ENCODE results near the gene GAS2L1. TPM values are rescaled to one million over a fixed set of nuclear protein-coding genes. Genes with fewer than 3 reads are reported as not detected.
"Not testable (repeated sequence)": the region's sequence is repeated elsewhere in the genome, so short reads cannot be mapped to it uniquely, and the experiment has no call there.

GAS2L1 gene
- total and polyA plus RNA-seq, 4 donors = 11.4 to 22.3 (median 21.2) TPM

GRCh38 chr22:29344137-29344536 is 37.7 kb downstream of the GAS2L1 start:
- ATAC-seq (ENCODE audit: low FRiP score) (no peak), DNase-seq (peak in 1 of 2 donors; percentile 80)
- Histone ChIP-seq H3K27ac (ENCODE audit: low read depth in 1 of 2, low read length in 2 of 2) (no peak overlapping the region), H3K4me3 (ENCODE audit: low read length in 2 of 2) (no peak overlapping the region), H3K9me3 (ENCODE audit: control insufficient read depth, low read length) (no peaks in the 10 kb centered on the region), H3K36me3 (ENCODE audit: control insufficient read depth in 1 of 2, insufficient read depth in 2 of 2, low read length in 1 of 2) (peaks cover 0 to 2% of the 10 kb centered on the region in 2 donors), H3K27me3 (ENCODE audit: control insufficient read depth in 1 of 2, insufficient read depth in 2 of 2, low read length in 1 of 2) (no peaks in the 10 kb centered on the region), H3K4me1 (ENCODE audit: control insufficient read depth in 1 of 2, insufficient read depth in 2 of 2, low read length in 2 of 2) (no peaks in the 10 kb centered on the region)
- intact Hi-C loops (cut with DNase I) = no loop called here
- WGBS, 2 donors = 7 to 16% methylated on average over 5 of the region's 5 CpGs

- WGBS, 2 donors = 92 to 94% methylated on average over 5 of the region's 5 CpGs
- intact Hi-C loops (cut with DNase I); ATAC-seq (ENCODE audit: low FRiP score); H3K4me1 ChIP-seq (ENCODE audit: control insufficient read depth in 1 of 2, insufficient read depth in 2 of 2, low read length in 2 of 2); H3K27me3 ChIP-seq (ENCODE audit: control insufficient read depth in 1 of 2, insufficient read depth in 2 of 2, low read length in 1 of 2); H3K9me3 ChIP-seq (ENCODE audit: control insufficient read depth, low read length); H3K4me3 ChIP-seq (ENCODE audit: low read length in 2 of 2); H3K27ac ChIP-seq (ENCODE audit: low read depth in 1 of 2, low read length in 2 of 2); H3K36me3 ChIP-seq (ENCODE audit: control insufficient read depth in 1 of 2, insufficient read depth in 2 of 2, low read length in 1 of 2): not testable (repeated sequence)
- peak in 1 of 2 donors; percentile 0 for DNase-seq
Measured at GRCh38 chr22:29344889-29345288, 38.4 kb downstream of the GAS2L1 start.

- DNase-seq = peak in 1 of 2 donors; percentile 21
- Histone ChIP-seq H3K27me3 (ENCODE audit: control insufficient read depth in 1 of 2, insufficient read depth in 2 of 2, low read length in 1 of 2) (no peaks in the 10 kb centered on the region), H3K4me1 (ENCODE audit: control insufficient read depth in 1 of 2, insufficient read depth in 2 of 2, low read length in 2 of 2) (no peaks in the 10 kb centered on the region), H3K36me3 (ENCODE audit: control insufficient read depth in 1 of 2, insufficient read depth in 2 of 2, low read length in 1 of 2) (peaks cover 0 to 5% of the 10 kb centered on the region in 2 donors), H3K4me3 (ENCODE audit: low read length in 2 of 2) (no peak overlapping the region), H3K9me3 (ENCODE audit: control insufficient read depth, low read length) (no peaks in the 10 kb centered on the region), H3K27ac (ENCODE audit: low read depth in 1 of 2, low read length in 2 of 2) (no peak overlapping the region)
- intact Hi-C loops (cut with DNase I) = no loop called here
- peak; percentile 60 for ATAC-seq (ENCODE audit: low FRiP score)
Measured at GRCh38 chr22:29345932-29346331, 39.5 kb downstream of the GAS2L1 start.

- Histone ChIP-seq H3K27me3 (ENCODE audit: control insufficient read depth in 1 of 2, insufficient read depth in 2 of 2, low read length in 1 of 2) (no peaks in the 10 kb centered on the region), H3K27ac (ENCODE audit: low read depth in 1 of 2, low read length in 2 of 2) (no peak overlapping the region), H3K9me3 (ENCODE audit: control insufficient read depth, low read length) (no peaks in the 10 kb centered on the region), H3K4me3 (ENCODE audit: low read length in 2 of 2) (no peak overlapping the region), H3K4me1 (ENCODE audit: control insufficient read depth in 1 of 2, insufficient read depth in 2 of 2, low read length in 2 of 2) (no peaks in the 10 kb centered on the region), H3K36me3 (ENCODE audit: control insufficient read depth in 1 of 2, insufficient read depth in 2 of 2, low read length in 1 of 2) (peaks cover 0 to 7% of the 10 kb centered on the region in 2 donors)
- intact Hi-C loops (cut with DNase I) = no loop called here
- 3 to 10% methylated on average over 4 of the region's 4 CpGs for WGBS, 2 donors
- DNase-seq (peak in 1 of 2 donors; percentile 43), ATAC-seq (ENCODE audit: low FRiP score) (no peak)
Measured at GRCh38 chr22:29346659-29347058, 40.2 kb downstream of the GAS2L1 start.

- H3K27me3 ChIP-seq (ENCODE audit: control insufficient read depth in 1 of 2, insufficient read depth in 2 of 2, low read length in 1 of 2) = no peaks in the 10 kb centered on the region
- no peak for DNase-seq
- WGBS, 2 donors = 93 to 95% methylated on average over 2 of the region's 2 CpGs
- H3K27ac ChIP-seq (ENCODE audit: low read depth in 1 of 2, low read length in 2 of 2) = no peak overlapping the region
- H3K36me3 ChIP-seq (ENCODE audit: control insufficient read depth in 1 of 2, insufficient read depth in 2 of 2, low read length in 1 of 2) = peaks cover 0 to 14% of the 10 kb centered on the region in 2 donors
- no peak overlapping the region for H3K4me3 ChIP-seq (ENCODE audit: low read length in 2 of 2)
- H3K4me1 ChIP-seq (ENCODE audit: control insufficient read depth in 1 of 2, insufficient read depth in 2 of 2, low read length in 2 of 2) = no peaks in the 10 kb centered on the region
- H3K9me3 ChIP-seq (ENCODE audit: control insufficient read depth, low read length) = no peaks in the 10 kb centered on the region
- ATAC-seq (ENCODE audit: low FRiP score) = no peak
- intact Hi-C loops (cut with DNase I) = no loop called here
Measured at GRCh38 chr22:29348041-29348440, 41.6 kb downstream of the GAS2L1 start.

GRCh38 chr22:29348956-29349355 is 42.5 kb downstream of the GAS2L1 start:
- peaks cover 0 to 19% of the 10 kb centered on the region in 2 donors for H3K36me3 ChIP-seq (ENCODE audit: control insufficient read depth in 1 of 2, insufficient read depth in 2 of 2, low read length in 1 of 2)
- no peaks in the 10 kb centered on the region for H3K9me3 ChIP-seq (ENCODE audit: control insufficient read depth, low read length)
- H3K27me3 ChIP-seq (ENCODE audit: control insufficient read depth in 1 of 2, insufficient read depth in 2 of 2, low read length in 1 of 2) = no peaks in the 10 kb centered on the region
- DNase-seq (peak in 1 of 2 donors; percentile 45), ATAC-seq (ENCODE audit: low FRiP score) (no peak)
- WGBS, 2 donors = 94 to 96% methylated on average over 18 of the region's 18 CpGs
- no peak overlapping the region for H3K4me3 ChIP-seq (ENCODE audit: low read length in 2 of 2)
- no peaks in the 10 kb centered on the region for H3K4me1 ChIP-seq (ENCODE audit: control insufficient read depth in 1 of 2, insufficient read depth in 2 of 2, low read length in 2 of 2)
- intact Hi-C loops (cut with DNase I) = no loop called here
- H3K27ac ChIP-seq (ENCODE audit: low read depth in 1 of 2, low read length in 2 of 2) = no peak overlapping the region

- H3K27me3 ChIP-seq (ENCODE audit: control insufficient read depth in 1 of 2, insufficient read depth in 2 of 2, low read length in 1 of 2) = no peaks in the 10 kb centered on the region
- H3K9me3 ChIP-seq (ENCODE audit: control insufficient read depth, low read length) = no peaks in the 10 kb centered on the region
- no peak overlapping the region for H3K27ac ChIP-seq (ENCODE audit: low read depth in 1 of 2, low read length in 2 of 2)
- H3K36me3 ChIP-seq (ENCODE audit: control insufficient read depth in 1 of 2, insufficient read depth in 2 of 2, low read length in 1 of 2) = peaks cover 0 to 21% of the 10 kb centered on the region in 2 donors
- intact Hi-C loops (cut with DNase I) = no loop called here
- WGBS, 2 donors = 95 to 96% methylated on average over 6 of the region's 6 CpGs
- H3K4me1 ChIP-seq (ENCODE audit: control insufficient read depth in 1 of 2, insufficient read depth in 2 of 2, low read length in 2 of 2) = no peaks in the 10 kb centered on the region
- DNase-seq (peak in 1 of 2 donors; percentile 3), ATAC-seq (ENCODE audit: low FRiP score) (no peak)
- no peak overlapping the region for H3K4me3 ChIP-seq (ENCODE audit: low read length in 2 of 2)
Measured at GRCh38 chr22:29351042-29351441, 44.6 kb downstream of the GAS2L1 start.

GRCh38 chr22:29351891-29352290 is 45.4 kb downstream of the GAS2L1 start:
- no peak for ATAC-seq (ENCODE audit: low FRiP score)

GRCh38 chr22:29352778-29353177 is 46.3 kb downstream of the GAS2L1 start:
- Histone ChIP-seq H3K9me3 (ENCODE audit: control insufficient read depth, low read length) (no peaks in the 10 kb centered on the region), H3K27me3 (ENCODE audit: control insufficient read depth in 1 of 2, insufficient read depth in 2 of 2, low read length in 1 of 2) (no peaks in the 10 kb centered on the region), H3K36me3 (ENCODE audit: control insufficient read depth in 1 of 2, insufficient read depth in 2 of 2, low read length in 1 of 2) (peaks cover 0 to 21% of the 10 kb centered on the region in 2 donors), H3K4me1 (ENCODE audit: control insufficient read depth in 1 of 2, insufficient read depth in 2 of 2, low read length in 2 of 2) (no peaks in the 10 kb centered on the region), H3K4me3 (ENCODE audit: low read length in 2 of 2) (no peak overlapping the region), H3K27ac (ENCODE audit: low read depth in 1 of 2, low read length in 2 of 2) (no peak overlapping the region)
- DNase-seq = peak in 1 of 2 donors; percentile 32
- WGBS, 2 donors = 82 to 85% methylated on average over 9 of the region's 9 CpGs
- intact Hi-C loops (cut with DNase I) = no loop called here
- ATAC-seq (ENCODE audit: low FRiP score) = no peak

More at GRCh38 chr22:29351891-29352290, 45.4 kb downstream of the GAS2L1 start:
- H3K36me3 ChIP-seq (ENCODE audit: control insufficient read depth in 1 of 2, insufficient read depth in 2 of 2, low read length in 1 of 2) = peaks cover 0 to 21% of the 10 kb centered on the region in 2 donors
- peak in 1 of 2 donors; percentile 30 for DNase-seq
- H3K4me3 ChIP-seq (ENCODE audit: low read length in 2 of 2) = no peak overlapping the region
- H3K4me1 ChIP-seq (ENCODE audit: control insufficient read depth in 1 of 2, insufficient read depth in 2 of 2, low read length in 2 of 2) = no peaks in the 10 kb centered on the region
- no peaks in the 10 kb centered on the region for H3K27me3 ChIP-seq (ENCODE audit: control insufficient read depth in 1 of 2, insufficient read depth in 2 of 2, low read length in 1 of 2)
- intact Hi-C loops (cut with DNase I) = no loop called here
- H3K27ac ChIP-seq (ENCODE audit: low read depth in 1 of 2, low read length in 2 of 2) = no peak overlapping the region
- WGBS, 2 donors = 73 to 79% methylated on average over 9 of the region's 9 CpGs
- no peaks in the 10 kb centered on the region for H3K9me3 ChIP-seq (ENCODE audit: control insufficient read depth, low read length)
